Measurements from ENCODE around the gene RREB1.

RREB1 gene

GRCh38 chr6:7230956-7231713, 123.4 kb downstream of the RREB1 start:
- H3K4me3 ChIP-seq (ENCODE audit: control insufficient read depth, low read depth, low read length), result no peak overlapping the region
- TF ChIP-seq CTCF (IDR thresholded peaks at IDR 0.05; ENCODE audit: control insufficient read depth, insufficient read depth, low read depth, low read length, missing control alignments), result no peak
- no peak for DNase-seq (ENCODE audit: low read depth)

GRCh38 chr6:7232351-7232750, 124.6 kb downstream of the RREB1 start:
- DNase-seq (ENCODE audit: low read depth), result no peak
- no peak overlapping the region for H3K4me3 ChIP-seq (ENCODE audit: control insufficient read depth, low read depth, low read length)
- TF ChIP-seq CTCF (IDR thresholded peaks at IDR 0.05; ENCODE audit: control insufficient read depth, insufficient read depth, low read depth, low read length, missing control alignments), result no peak

- H3K4me3 ChIP-seq (ENCODE audit: control insufficient read depth, low read depth, low read length), result no peak overlapping the region
- DNase-seq (ENCODE audit: low read depth), result no peak
- TF ChIP-seq CTCF (IDR thresholded peaks at IDR 0.05; ENCODE audit: control insufficient read depth, insufficient read depth, low read depth, low read length, missing control alignments), result no peak
These were observed 126.8 kb downstream of the RREB1 start for GRCh38 chr6:7234547-7234946.

- no peak for TF ChIP-seq CTCF (IDR thresholded peaks at IDR 0.05; ENCODE audit: control insufficient read depth, insufficient read depth, low read depth, low read length, missing control alignments)
- H3K4me3 ChIP-seq (ENCODE audit: control insufficient read depth, low read depth, low read length), result no peak overlapping the region
- no peak for DNase-seq (ENCODE audit: low read depth)
These were observed 128.0 kb downstream of the RREB1 start for GRCh38 chr6:7235712-7236305.

GRCh38 chr6:7236306-7237209, 128.8 kb downstream of the RREB1 start:
- no peak for DNase-seq (ENCODE audit: low read depth)
- no peak for TF ChIP-seq CTCF (IDR thresholded peaks at IDR 0.05; ENCODE audit: control insufficient read depth, insufficient read depth, low read depth, low read length, missing control alignments)
- H3K4me3 ChIP-seq (ENCODE audit: control insufficient read depth, low read depth, low read length), result no peak overlapping the region

- DNase-seq (ENCODE audit: low read depth), result no peak
- no peak for TF ChIP-seq CTCF (IDR thresholded peaks at IDR 0.05; ENCODE audit: control insufficient read depth, insufficient read depth, low read depth, low read length, missing control alignments)
- no peak overlapping the region for H3K4me3 ChIP-seq (ENCODE audit: control insufficient read depth, low read depth, low read length)
These were observed 130.0 kb downstream of the RREB1 start for GRCh38 chr6:7237653-7238188.

Data from AG09309 (cell line).